ENCODE data around the gene POU3F1.
"Not testable (repeated sequence)": the region's sequence is repeated elsewhere in the genome, so short reads cannot be mapped to it uniquely, and the experiment has no call there.

The POU3F1 gene

DNA sequence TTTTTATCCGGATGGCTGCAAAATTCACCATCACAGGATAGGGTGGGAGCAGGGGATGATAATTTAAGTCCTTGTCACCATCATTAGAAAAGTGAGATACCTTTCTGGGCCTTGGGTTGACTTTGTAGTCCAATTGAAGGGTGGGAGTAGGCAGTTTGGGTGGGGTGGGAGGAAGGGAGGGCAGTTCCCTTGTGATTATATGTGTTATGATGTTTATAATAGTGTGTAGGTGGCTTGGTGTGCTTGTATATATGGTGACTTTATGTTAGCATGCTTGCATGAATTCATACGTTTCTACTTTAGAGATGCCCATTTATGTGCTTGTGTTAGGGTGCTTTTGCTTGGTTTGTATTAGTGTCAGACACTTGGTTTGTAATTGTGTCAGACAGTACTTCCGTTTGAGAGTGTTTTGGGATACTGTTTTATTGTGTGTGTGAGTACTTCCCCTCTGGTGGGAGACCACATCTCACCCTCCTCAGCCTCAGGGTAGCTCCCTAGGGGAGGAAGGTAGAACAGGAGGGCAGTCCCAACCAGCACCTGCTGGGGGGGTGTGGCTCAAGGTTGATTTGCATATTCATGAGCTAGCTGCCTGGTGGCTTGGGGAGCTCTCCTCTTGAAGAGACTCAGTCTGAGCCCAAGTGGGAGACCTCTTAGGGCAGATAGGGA is 6.3 kb upstream of the POU3F1 start:
- no peak overlapping the region for H3K4me3 ChIP-seq (ENCODE audit: low read depth, low read length)
- DNase-seq (ENCODE audit: low read depth), result no peak

- no peak for DNase-seq (ENCODE audit: low read depth)
- H3K4me3 ChIP-seq (ENCODE audit: low read depth, low read length), result no peak overlapping the region
Observed at GRCh38 chr1:38051079-38051543, 4.5 kb upstream of the POU3F1 start.

DNA sequence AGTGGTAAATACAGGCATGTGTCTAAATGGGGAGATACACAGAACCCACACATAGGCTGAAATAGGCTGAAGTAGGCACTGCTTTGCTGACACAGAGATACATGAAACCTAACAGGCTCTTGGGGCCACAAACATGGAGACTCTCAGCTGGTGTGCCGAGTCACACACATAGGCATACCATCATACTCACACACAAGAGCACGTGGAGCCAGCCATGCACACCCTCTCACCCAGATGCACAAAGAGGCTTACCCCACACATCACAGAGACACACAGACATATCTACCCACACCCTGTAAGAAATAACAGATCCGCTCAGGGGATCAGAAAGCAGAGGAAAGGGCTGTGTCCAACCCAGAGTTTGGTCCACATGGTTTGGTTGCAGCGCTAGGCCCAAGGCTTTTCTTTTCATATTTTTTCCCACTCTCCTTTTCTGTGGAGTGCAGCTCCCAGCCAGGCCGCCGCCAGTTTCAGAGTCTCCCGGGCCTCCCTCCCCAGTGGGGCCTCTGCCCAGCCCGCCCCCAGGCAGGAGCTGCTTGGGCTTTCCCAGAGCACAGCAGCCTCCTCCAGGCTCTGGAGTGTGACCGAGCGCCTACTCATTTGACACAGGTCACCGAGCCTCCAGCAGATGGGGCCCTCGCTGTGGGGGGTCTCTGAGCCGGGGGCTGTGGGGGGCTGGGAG is 3.9 kb upstream of the POU3F1 start:
- no peak overlapping the region for H3K4me3 ChIP-seq (ENCODE audit: low read depth, low read length)
- no peak for DNase-seq (ENCODE audit: low read depth)

DNA sequence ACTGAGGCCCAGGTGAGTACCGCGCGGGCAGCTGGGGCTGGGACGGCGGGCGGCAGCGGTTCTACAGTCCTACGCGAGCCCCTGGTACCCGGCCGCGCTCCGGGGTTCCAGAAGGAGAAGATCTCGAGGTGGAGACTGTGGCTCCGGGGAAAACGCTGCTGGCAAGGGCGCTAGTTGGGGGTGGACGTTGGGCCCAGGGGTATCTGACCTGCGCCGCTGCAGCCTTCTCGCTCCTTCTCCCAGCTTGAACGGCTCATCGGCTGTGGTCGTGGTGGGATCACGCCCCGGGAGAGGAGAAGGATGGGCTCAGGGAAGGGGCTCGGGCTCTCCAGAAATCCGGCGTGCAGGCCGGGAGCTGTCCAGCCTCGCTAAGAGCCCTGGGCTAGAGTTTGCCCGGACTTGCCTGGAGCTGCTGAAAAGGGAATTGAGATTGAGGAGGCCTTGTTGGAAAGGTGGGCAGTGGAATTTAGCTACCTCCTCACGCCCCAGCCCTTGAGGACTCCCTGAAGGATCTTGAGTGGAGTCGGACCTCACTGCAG is 1.1 kb upstream of the POU3F1 start:
- no peak for DNase-seq (ENCODE audit: low read depth)
- peak overlapping the region; percentile 58 for H3K4me3 ChIP-seq (ENCODE audit: low read depth, low read length)

- DNase-seq (ENCODE audit: low read depth), result peak; percentile 30
- H3K4me3 ChIP-seq (ENCODE audit: low read depth, low read length), result peak overlapping the region; percentile 58
Observed at GRCh38 chr1:38046884-38047602, 450 bp upstream of the POU3F1 start.

DNA sequence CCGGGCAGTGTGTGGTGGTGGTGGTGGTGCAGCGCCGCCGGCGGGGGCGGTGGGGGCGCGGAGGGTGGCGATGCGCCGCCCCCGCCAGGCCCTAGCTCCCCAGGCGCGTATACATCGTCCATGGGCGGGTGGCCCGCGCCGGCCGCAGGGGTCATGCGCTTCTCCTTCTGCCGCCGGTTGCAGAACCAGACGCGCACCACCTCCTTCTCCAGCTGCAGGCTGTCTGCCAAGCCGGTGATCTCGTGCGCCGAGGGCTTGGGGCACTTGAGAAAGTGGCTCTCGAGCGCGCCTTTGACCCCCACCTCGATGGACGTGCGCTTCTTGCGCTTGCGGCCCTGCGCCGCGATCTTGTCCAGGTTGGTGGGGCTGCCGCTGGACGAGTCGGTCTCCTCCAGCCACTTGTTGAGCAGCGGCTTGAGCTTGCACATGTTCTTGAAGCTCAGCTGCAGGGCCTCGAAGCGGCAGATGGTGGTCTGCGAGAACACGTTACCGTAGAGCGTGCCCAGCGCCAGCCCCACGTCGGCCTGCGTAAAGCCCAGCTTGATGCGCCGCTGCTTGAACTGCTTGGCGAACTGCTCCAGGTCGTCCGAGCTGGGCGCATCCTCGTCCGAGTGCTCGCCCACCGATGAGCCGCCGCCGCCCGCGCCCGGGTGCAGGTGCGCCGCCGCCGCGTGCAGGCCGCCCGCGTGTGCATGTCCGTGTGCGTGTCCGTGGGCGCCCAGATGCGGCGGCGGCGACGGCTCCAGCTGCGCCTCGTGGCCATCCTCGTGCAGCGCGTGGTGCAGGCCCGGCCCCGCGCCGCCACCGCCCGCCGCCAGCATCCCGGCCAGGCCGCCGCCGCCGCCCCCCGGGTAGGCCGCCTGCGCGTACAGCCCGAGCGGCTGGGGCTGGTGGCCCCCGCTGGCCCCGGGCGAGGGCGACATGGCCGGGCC is 926 bp downstream of the POU3F1 start:
- DNase-seq (ENCODE audit: low read depth), result no peak
- H3K4me3 ChIP-seq (ENCODE audit: low read depth, low read length), result no peak overlapping the region

- DNase-seq (ENCODE audit: low read depth), result no peak
- H3K4me3 ChIP-seq (ENCODE audit: low read depth, low read length), result peak overlapping the region; percentile 46
Observed at GRCh38 chr1:38044221-38045215, 2.1 kb downstream of the POU3F1 start.

GRCh38 chr1:38043036-38043747 is 3.4 kb downstream of the POU3F1 start:
- DNase-seq (ENCODE audit: low read depth), result no peak
- no peak overlapping the region for H3K4me3 ChIP-seq (ENCODE audit: low read depth, low read length)

DNA sequence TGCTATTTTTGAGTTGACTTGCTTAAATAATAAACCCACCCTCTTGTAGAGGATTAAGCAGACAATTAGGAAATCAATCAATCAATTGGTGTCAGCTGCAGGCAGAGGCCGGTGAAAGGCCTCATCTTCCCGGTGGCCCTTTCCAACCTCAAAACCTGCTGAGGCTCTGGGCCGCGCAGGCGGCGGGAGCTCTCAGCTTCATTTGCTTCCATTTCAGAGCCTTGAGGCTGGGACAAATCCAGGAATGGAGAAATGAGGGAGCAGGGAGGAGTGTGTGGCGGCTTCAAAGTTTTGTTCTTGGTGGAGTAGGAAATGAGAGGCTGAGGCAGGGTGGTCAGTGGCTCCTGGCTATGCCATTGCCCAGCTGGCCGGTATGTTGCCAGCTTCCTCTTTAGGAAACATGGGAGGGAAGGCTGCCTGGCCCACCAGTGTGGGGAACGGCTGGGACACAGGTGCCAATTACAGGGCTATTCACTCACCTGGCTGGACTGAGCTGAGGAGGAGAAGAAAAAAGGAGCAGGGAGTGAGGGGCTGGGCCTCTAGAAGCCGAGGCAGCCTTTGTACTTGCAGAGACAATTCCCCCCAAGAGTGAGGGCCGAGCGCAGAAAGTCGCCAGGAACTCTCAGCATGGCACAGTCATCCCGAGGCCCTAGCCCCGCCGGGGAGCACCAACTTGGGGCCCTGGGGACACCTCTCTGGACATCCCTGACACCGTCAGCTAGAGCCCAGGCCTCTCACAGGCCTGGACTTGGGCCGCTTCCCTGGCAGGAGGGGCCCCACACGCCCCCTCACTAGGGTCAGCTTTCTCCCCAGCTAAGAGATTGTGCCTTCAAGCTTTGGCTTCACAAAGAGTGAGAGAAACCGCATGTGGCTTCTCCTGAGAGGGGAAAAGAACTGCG is 4.4 kb downstream of the POU3F1 start:
- H3K4me3 ChIP-seq (ENCODE audit: low read depth, low read length), result no peak overlapping the region
- no peak for DNase-seq (ENCODE audit: low read depth)

DNA sequence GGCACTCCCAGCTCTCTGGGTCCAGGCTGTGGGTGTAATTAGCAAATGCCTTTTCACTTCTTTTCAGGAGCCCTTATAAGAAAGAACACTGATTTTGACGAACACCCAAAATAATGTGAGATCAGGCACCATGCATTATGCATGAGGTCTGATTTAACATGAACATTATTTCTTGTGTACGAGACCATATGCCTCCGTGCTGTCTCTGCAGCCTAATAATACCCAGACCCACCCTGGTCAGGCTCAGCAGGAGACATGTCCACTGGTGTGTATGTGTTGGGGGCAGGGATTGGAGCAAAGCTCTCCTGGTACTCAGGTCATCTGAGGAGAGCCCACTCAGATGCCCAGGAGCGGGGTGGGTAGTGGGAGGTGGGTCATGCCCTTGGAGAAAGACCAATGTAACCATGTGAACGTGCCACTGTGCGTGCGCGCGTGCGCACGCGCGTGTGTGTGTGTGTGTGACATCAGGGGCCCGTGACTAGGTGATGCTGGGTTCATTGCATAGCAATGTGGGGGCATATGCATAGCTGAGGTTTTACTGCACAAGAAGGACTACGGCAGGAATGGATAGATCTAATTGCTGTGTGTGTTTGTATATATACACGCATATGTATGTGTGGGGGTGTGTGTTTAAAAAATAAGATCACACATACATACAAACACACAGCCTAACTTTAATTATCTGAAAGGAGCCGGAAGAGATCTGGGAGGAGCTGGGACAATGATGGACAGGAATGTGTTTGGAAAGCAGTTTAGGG is 7.1 kb downstream of the POU3F1 start:
- DNase-seq (ENCODE audit: low read depth), result no peak
- no peak overlapping the region for H3K4me3 ChIP-seq (ENCODE audit: low read depth, low read length)

DNA sequence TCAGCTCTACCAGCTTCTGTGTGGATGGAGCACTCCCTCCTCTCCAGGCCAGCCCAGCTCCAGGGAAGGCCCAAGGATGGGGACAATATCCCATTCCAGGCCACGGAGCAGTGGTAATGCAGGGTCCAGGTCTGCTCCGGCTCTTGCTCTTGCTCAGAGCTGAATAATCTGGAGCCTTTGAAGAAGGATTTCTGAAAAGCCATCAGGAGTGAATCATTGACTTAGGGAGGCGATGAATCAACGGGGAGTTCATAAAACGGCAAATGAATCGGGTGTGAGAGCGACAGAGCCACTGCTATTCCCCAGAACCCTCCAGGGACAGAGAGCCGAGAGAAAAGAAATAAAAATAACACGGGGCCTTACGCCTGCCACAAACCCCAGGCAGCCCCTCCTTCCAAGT is 7.7 kb downstream of the POU3F1 start:
- no peak for DNase-seq (ENCODE audit: low read depth)
- H3K4me3 ChIP-seq (ENCODE audit: low read depth, low read length), result no peak overlapping the region

- no peak for DNase-seq (ENCODE audit: low read depth)
- no peak overlapping the region for H3K4me3 ChIP-seq (ENCODE audit: low read depth, low read length)
Observed at GRCh38 chr1:38037221-38037939, 9.2 kb downstream of the POU3F1 start.

DNA sequence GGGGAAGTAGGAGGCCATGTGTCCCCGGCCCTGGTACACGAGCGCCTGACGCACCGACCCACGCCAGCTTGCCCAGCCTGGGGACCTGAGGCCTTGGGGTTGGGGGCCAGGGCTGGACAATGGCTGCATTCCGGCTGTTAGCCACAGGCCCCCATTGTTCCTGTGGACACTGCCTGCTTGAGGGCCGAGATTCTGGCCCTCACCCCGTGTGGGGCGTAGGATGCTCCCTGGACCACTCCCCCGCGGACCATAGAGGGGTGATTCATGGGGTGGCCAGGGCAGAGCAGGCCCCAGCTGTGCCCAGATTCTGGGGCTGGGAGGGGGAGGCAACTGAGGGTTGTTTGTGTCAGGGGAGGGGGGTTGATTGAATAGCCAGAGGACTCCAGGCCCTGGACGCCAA is 11.7 kb downstream of the POU3F1 start:
- H3K4me3 ChIP-seq (ENCODE audit: low read depth, low read length), result no peak overlapping the region

DNA sequence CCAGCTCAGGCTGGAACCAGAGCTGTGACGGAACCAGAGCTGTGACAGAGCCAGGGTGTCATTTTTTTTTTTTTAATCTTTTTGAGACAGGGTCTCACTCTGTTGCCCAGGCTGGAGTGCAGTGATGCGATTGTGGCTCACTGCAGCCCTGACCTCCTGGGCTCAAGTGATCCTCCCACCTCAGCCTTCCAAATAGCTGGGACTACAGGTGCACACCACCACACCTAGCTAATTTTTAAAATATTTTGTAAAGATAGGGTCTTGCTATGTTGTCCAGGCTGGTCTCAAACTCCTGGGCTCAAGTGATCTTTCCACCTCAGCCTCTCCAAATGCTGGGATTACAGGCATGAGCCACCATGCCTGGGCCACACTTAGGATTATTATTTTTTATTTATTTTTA is 13.6 kb downstream of the POU3F1 start:
- not testable (repeated sequence) for DNase-seq (ENCODE audit: low read depth); H3K4me3 ChIP-seq (ENCODE audit: low read depth, low read length)

More for the DNA sequence above, 11.7 kb downstream of the POU3F1 start:
- DNase-seq (ENCODE audit: low read depth), result no peak

GRCh38 chr1:38031513-38031866 is 15.1 kb downstream of the POU3F1 start:
- no peak for DNase-seq (ENCODE audit: low read depth)
- no peak overlapping the region for H3K4me3 ChIP-seq (ENCODE audit: low read depth, low read length)

Data from skeletal muscle cell (primary cell).